UCSD-AML1 (cell line): ENCODE results near the gene TMUB1.
A peak's percentile ranks its signal among the peaks of the same experiment; 100 is the strongest.
"Not testable (repeated sequence)": the region's sequence is repeated elsewhere in the genome, so short reads cannot be mapped to it uniquely, and the experiment has no call there.

Experiments
- DNase-seq: peaks from one replicate; lab custom pipeline; 2025; ENCODE audit not compliant: unreplicated experiment; lab: John Stamatoyannopoulos, UW

TMUB1 gene

GRCh38 chr7:151057506-151057988 lies 25.7 kb downstream of the TMUB1 start, which contains the start of gene CDK5:
CDK5 (minus strand) TSS chr7:151057897; CDS start chr7:151057848, 49 bp downstream.
- no peak for DNase-seq

GRCh38 chr7:151056666-151057505 lies 26.4 kb downstream of the TMUB1 start:
- DNase-seq, result no peak

- no peak for DNase-seq
Observed at GRCh38 chr7:151056283-151056665, 27.0 kb downstream of the TMUB1 start.

- no peak for DNase-seq
Observed at GRCh38 chr7:151053751-151054150, 29.5 kb downstream of the TMUB1 start.

- peak; percentile 55 for DNase-seq
Observed at GRCh38 chr7:151053096-151053495, 30.2 kb downstream of the TMUB1 start.

DNA sequence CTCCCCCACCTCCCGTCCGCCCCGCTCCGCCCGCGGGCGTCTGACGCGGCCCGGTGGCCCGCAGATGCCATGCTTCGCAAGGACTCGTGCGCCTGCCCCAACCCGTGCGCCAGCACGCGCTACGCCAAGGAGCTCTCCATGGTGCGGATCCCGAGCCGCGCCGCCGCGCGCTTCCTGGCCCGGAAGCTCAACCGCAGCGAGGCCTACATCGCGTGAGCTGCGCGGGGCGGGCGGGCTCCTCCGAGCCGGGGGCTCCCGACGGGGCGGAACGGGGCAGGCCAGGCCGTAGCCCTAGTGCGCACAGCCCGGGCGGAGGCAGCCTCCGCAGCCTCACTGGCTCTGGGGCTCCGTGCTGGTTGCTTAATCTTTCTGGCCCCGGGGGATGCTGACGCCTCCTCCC lies 32.2 kb downstream of the TMUB1 start:
- no peak for DNase-seq

DNA sequence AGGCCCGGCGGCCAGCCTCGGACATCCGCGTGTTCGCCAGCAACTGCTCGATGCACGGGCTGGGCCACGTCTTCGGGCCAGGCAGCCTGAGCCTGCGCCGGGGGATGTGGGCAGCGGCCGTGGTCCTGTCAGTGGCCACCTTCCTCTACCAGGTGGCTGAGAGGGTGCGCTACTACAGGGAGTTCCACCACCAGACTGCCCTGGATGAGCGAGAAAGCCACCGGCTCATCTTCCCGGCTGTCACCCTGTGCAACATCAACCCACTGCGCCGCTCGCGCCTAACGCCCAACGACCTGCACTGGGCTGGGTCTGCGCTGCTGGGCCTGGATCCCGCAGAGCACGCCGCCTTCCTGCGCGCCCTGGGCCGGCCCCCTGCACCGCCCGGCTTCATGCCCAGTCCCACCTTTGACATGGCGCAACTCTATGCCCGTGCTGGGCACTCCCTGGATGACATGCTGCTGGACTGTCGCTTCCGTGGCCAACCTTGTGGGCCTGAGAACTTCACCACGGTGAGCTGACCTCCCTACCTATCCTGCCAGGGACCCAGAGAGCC lies 34.3 kb downstream of the TMUB1 start:
- no peak for DNase-seq

DNA sequence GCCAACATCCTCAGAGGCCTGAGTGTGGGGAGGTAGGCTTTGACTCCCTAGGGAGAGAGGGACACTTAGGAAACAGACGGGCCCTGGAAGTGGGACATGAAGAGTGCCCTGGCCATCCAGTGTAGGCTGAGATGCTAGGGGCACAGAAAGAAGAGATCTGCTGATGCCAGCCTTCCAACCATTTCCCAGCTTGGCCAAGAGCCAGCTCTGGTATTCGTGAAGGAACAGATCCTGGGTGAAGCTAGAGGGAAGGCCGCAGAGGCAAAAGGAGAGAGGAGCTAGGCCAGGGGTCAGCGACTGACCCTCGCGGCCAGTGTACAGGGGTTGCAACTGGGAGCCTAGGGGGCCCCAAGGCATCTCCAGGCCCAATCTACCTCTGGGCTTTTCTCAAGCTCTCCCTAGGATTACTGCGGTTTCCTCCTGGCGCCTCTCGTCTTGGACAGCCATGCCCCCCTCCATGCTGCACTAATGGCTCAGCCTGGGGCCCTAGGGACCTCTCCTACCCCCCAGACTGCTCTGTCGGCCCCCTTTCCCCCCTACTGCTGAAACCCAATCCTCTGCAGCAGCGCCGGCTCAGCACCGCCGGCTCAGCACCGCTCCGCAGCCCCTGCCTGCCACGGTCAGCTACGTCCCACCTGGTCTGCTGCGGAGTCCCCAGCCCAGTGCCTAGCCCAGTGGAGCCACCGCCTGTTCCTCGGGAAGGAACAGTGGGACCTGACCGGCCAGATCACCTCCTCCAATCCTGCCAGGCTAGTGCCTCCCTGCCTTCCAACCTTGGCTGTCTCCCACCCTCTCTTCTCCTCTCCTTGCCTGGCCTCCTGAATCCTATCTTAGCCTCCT lies 35.1 kb downstream of the TMUB1 start, which contains the start of gene ASIC3:
Gene ASIC3, plus strand, starts transcription at position 556 of the 840 bp plus-strand sequence. CDS start 355 bp downstream, outside the sequence.
- no peak for DNase-seq

DNA sequence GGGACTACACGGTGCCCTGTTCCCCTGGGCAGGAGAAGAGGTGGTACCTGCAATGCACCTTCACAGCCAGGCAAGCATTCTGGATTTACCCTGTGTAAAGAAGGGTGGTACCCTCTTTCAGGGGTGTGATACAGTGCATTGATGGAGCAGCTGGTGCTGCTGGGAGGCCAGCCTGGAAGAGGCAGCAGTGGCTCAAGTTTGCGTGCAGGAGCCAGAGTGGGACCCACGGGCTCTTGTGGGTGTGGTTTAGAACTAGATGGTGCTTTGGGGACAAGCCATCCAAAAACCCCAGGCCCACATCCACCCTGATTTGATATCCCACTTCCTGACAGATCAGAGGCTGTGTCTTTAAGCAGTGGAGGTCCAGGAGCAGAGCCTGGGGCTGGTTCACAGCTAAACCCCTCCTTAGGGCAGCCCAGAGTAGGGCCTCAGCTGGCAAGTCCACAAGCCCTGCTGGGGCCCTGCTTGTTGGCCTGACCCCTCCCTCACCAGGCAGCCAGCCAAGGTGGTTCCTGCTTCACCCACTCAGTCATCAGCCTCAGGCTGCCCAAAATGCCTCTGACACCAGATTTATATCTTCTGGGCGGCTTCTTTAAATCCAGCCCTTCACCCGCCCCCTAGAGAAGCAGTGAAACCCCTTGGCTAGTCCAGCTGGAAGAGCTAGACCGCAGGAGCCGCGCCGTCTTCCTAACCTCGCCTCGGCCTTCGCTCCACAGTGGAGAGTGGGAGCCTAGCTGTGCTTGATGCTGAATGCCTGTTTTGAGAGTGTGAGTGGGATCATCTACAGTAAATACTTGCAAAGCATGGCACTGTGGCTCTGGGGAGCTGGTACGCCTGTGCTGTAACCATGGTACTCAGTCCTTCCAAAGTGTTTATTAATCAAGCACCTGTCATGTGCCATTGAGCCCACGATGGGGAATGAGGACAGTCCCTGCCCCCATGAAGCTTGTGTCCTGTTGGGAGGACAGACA lies 36.4 kb downstream of the TMUB1 start:
- no peak for DNase-seq

DNA sequence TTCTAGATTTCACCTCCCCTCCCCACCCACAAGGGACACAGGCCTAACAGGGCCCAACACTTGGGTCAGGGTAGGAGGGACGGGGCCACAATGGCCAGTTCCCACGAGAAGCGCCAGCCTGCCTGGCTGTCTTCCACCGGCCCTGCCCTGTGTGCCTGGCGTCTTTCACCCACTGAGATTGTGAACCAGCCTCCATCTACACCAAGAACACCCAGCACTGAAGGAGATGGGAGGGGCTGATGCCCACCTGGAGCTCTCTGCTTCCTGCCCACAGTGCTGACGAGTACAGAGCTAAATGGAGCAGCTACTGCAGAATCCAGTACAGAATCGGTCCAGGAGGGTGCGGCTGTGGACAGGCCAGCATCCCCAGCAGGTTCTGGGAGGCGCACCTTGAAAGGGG lies 37.3 kb downstream of the TMUB1 start:
- no peak for DNase-seq

DNA sequence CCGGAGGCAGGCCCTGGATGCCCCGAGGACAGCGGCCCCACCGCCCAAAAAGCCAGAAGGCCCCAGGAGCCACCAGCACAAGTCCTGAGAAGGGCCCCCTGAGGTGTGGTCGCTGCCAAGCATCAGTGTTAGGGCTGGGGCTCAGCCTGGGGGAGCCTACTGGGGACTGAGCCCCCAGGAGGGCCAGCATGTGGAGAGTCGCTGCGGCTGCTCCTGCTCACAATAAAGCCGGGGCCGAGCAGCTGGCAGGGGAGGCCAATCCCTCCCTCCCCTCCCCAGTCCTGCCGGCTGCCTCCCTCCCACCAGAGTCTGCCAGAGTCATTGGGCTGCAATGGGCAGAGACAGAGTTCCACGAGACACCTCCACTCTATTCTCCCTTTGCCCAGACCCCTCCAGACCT lies 38.0 kb downstream of the TMUB1 start:
- DNase-seq, result no peak

- DNase-seq, result no peak
Observed at GRCh38 chr7:151043959-151044358, 39.3 kb downstream of the TMUB1 start.

- DNase-seq, result not testable (repeated sequence)
Observed at GRCh38 chr7:151043449-151043848, 39.8 kb downstream of the TMUB1 start.

DNA sequence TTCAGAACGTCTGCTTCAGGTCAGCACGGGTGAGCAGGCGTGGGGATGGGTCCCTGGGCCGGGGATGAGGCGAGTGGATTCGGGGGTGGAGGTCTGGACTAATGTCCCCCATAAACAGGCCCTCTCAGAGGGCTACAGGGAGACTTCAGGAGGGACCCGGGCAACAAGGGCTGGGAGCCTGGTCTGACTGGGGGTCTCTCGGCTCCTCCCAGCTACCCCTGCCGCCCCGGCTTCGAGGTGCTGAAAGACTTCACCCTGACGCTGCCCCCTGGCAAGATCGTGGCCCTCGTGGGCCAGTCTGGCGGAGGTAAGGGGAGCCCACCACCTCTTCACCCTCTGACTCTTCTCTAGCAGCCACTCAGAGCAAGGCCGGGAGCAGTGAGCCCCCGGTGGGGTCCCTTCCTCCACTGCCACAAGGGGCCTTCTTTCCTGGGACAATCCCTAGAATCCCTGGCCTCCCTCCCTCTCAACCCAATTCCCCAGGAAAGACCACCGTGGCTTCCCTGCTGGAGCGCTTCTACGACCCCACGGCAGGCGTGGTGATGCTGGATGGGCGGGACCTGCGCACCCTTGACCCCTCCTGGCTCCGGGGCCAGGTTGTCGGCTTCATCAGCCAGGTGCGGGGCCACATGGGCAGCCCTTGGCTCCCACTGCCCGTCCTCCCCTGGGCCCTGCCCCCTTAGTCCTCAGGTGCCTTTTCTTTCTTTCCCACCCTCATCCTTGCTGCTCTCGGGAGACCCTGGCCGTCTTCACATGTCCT lies 42.5 kb downstream of the TMUB1 start:
- no peak for DNase-seq

GRCh38 chr7:151039850-151040548 lies 43.3 kb downstream of the TMUB1 start:
- DNase-seq, result peak; percentile 21

DNA sequence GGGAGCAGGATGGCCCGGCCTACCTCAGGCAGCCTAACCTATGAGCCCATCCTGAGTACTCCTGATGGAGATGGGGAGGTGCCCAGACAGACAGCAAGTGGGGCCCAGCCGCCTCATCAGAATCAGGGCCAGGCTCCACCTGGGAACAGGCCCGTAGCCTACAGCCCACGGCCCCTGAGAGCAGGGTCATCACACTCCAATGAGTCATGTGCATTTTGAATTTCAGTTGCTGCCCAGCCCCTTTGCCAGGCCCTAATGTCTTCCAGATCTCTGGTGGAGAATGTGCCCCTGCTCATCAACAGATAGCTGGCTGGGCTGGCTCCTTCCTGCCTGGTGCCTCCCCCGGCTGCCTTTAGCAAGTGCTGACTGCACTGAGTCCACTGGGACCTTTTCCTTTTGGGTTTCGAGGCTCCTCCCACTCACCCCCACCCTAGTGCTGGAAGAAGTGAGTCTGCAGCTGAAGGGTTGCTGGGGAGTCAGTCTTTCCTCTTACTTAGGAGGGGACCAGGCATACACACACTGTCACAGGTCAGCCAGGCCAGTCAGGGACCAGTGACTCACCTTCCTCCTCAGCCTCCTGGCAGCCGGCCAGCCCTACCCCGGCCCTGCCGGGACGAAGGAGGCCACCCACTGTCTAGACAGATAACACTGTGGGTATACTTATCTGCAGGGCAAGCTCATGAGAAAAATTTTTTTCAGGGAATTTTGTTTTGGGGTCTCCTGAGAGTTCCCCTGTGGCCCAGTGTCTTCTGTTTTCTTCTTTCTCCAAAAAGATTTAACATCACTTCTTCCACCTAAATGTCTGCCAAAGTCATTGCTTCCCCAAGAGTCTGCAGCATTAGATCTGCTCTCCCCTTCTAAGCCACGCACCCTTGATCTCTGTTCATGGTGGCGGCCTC lies 44.1 kb downstream of the TMUB1 start:
- DNase-seq, result peak; percentile 77

DNA sequence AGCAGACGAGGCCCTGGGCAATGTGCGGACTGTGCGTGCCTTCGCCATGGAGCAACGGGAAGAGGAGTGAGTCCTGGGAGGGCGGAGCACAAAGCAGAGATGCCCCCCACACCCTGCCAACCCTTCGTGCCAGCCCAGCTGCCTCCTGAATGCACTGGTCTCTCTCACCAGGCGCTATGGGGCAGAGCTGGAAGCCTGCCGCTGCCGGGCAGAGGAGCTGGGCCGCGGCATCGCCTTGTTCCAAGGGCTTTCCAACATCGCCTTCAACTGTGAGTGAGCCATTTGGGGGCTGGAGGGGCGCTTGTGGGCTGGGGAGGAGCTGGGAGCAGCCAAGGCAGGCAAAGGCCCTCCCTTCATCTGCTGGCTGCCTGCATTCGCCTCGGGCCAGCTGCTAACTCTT lies 47.4 kb downstream of the TMUB1 start:
- DNase-seq, result no peak
